Left forelimb (tissue), 1 donor: ENCODE results near the gene SPAG5.

Experiments used
- DNase-seq: peaks from one replicate; pipeline ENCODE4 v3.0.0-alpha.2; 2018; ENCODE audit warnings: low spot score

SPAG5 gene

GRCh38 chr17:28571361-28572122 is 27.3 kb downstream of the SPAG5 start, which contains the start of gene PIGS:
TSS of gene PIGS (minus strand) at chr17:28571524. CDS start at chr17:28571496, 28 bp downstream.
- DNase-seq = peak; percentile 93

GRCh38 chr17:28570716-28571360 is 28.0 kb downstream of the SPAG5 start:
- peak; percentile 14 for DNase-seq

GRCh38 chr17:28569446-28569845 is 29.4 kb downstream of the SPAG5 start:
- no peak for DNase-seq

- DNase-seq = no peak
Measured at GRCh38 chr17:28567604-28568003, 31.2 kb downstream of the SPAG5 start.

GRCh38 chr17:28563475-28563874 is 35.4 kb downstream of the SPAG5 start:
- no peak for DNase-seq

GRCh38 chr17:28555022-28555421 is 43.8 kb downstream of the SPAG5 start:
- DNase-seq = no peak

- no peak for DNase-seq
Measured at GRCh38 chr17:28554565-28554964, 44.3 kb downstream of the SPAG5 start.

- no peak for DNase-seq
Measured at GRCh38 chr17:28553000-28553505, 45.8 kb downstream of the SPAG5 start.

- peak; percentile 90 for DNase-seq
Measured at GRCh38 chr17:28552176-28552999, 46.4 kb downstream of the SPAG5 start, which contains the start of gene UNC119. TSS of gene UNC119 (minus strand) at chr17:28552624. CDS start at chr17:28552557, 67 bp downstream.

GRCh38 chr17:28551421-28552175 is 47.2 kb downstream of the SPAG5 start:
- no peak for DNase-seq

- no peak for DNase-seq
Measured at GRCh38 chr17:28550858-28551257, 48.0 kb downstream of the SPAG5 start.

GRCh38 chr17:28549236-28550132 is 49.3 kb downstream of the SPAG5 start:
- DNase-seq = no peak

- no peak for DNase-seq
Measured at GRCh38 chr17:28548417-28549130, 50.3 kb downstream of the SPAG5 start.

- DNase-seq = no peak
Measured at GRCh38 chr17:28547623-28548416, 51.0 kb downstream of the SPAG5 start.

- no peak for DNase-seq
Measured at GRCh38 chr17:28547096-28547622, 51.7 kb downstream of the SPAG5 start.

GRCh38 chr17:28545787-28546415 is 52.9 kb downstream of the SPAG5 start:
- no peak for DNase-seq

- no peak for DNase-seq
Measured at GRCh38 chr17:28545141-28545503, 53.7 kb downstream of the SPAG5 start.

GRCh38 chr17:28544402-28545140 is 54.3 kb downstream of the SPAG5 start:
- DNase-seq = no peak
